Right atrium auricular region (tissue), 2 donors: ENCODE results near the gene NET1. TPM values are rescaled to one million over a fixed set of nuclear protein-coding genes. Genes with fewer than 3 reads are reported as not detected.

Source experiments
- DNase-seq: peaks from one replicate; pipeline ENCODE4 v3.0.0-alpha.2; 2019; ENCODE audit warnings: low spot score
- H3K27ac ChIP-seq, 2 donors: fragments of 200-600 bp; sonication (generic); 1 replicate in 1 of 2; 2 replicates in 1 of 2; pipeline ENCODE4 v1.5.1; 2016 to 2019
- H3K27me3 ChIP-seq, 2 donors: fragments of 200-600 bp; sonication (generic); one replicate each; pipeline versions ENCODE4 v1.5.1 to v1.6.0; 2017 to 2019
- H3K36me3 ChIP-seq: fragments of 200-600 bp; sonication (generic); one replicate; pipeline ENCODE4 v1.5.1; 2016
- H3K4me1 ChIP-seq, 2 donors: fragments of 200-600 bp; sonication (generic); one replicate each; pipeline versions ENCODE4 v1.5.1 to v1.6.0; 2017 to 2019
- H3K4me3 ChIP-seq, 2 donors: fragments of 200-600 bp; sonication (generic); 1 replicate in 1 of 2; 2 replicates in 1 of 2; pipeline ENCODE4 v1.5.1; 2017 to 2019; ENCODE audit warnings: mild to moderate bottlenecking in 1 of 2, moderate library complexity in 1 of 2
- H3K9me3 ChIP-seq, 2 donors: fragments of 200-600 bp; sonication (generic); one replicate each; pipeline ENCODE4 v1.5.1; 2019
- CTCF ChIP-seq, 2 donors: fragments of 200-600 bp; sonication (generic); IDR thresholded peaks; one replicate each; pipeline ENCODE4 v1.5.1; 2019; ENCODE audit warnings: antibody characterized with exemption in 2 of 2
- total RNA-seq, 2 donors: library from RNA; depleted of rRNA; stranded (reverse); fragments of >200 nt; gene quantifications; one replicate each; pipeline ENCODE4 v1.1.0, GENCODE V29; 2016

Gene NET1
- total RNA-seq, 2 donors from 2014 or later = 12.8 to 19.8 TPM

- H3K36me3 ChIP-seq = no peaks in the 10 kb centered on the region
- H3K4me3 ChIP-seq = no peak overlapping the region
- H3K9me3 ChIP-seq = no peaks in the 10 kb centered on the region
- no peaks in the 10 kb centered on the region for H3K27me3 ChIP-seq
- H3K27ac ChIP-seq = no peak overlapping the region
- no peak for TF ChIP-seq CTCF (IDR thresholded peaks at IDR 0.05)
- no peaks in the 10 kb centered on the region for H3K4me1 ChIP-seq
- DNase-seq = no peak
Measured at GRCh38 chr10:5381187-5381586, 31.2 kb upstream of the NET1 start.

- no peak for DNase-seq
- H3K36me3 ChIP-seq = no peaks in the 10 kb centered on the region
- no peak for TF ChIP-seq CTCF (IDR thresholded peaks at IDR 0.05)
- H3K9me3 ChIP-seq = peaks cover 0 to 16% of the 10 kb centered on the region in 2 donors
- H3K27me3 ChIP-seq = no peaks in the 10 kb centered on the region
- H3K27ac ChIP-seq = no peak overlapping the region
- H3K4me3 ChIP-seq = no peak overlapping the region
- H3K4me1 ChIP-seq = no peaks in the 10 kb centered on the region
Measured at GRCh38 chr10:5385224-5385623, 27.1 kb upstream of the NET1 start.

GRCh38 chr10:5387169-5387568 is 25.2 kb upstream of the NET1 start:
- no peak overlapping the region for H3K4me3 ChIP-seq
- H3K36me3 ChIP-seq = no peaks in the 10 kb centered on the region
- H3K27ac ChIP-seq = no peak overlapping the region
- no peaks in the 10 kb centered on the region for H3K4me1 ChIP-seq
- peaks cover 0 to 33% of the 10 kb centered on the region in 2 donors for H3K9me3 ChIP-seq
- no peak for TF ChIP-seq CTCF (IDR thresholded peaks at IDR 0.05)
- H3K27me3 ChIP-seq = no peaks in the 10 kb centered on the region
- no peak for DNase-seq

GRCh38 chr10:5390607-5391205 is 21.7 kb upstream of the NET1 start:
- Histone ChIP-seq H3K4me1 (no peaks in the 10 kb centered on the region), H3K9me3 (peaks cover 0 to 33% of the 10 kb centered on the region in 2 donors), H3K36me3 (no peaks in the 10 kb centered on the region), H3K27me3 (no peaks in the 10 kb centered on the region), H3K27ac (no peak overlapping the region), H3K4me3 (no peak overlapping the region)
- no peak for TF ChIP-seq CTCF (IDR thresholded peaks at IDR 0.05)
- DNase-seq = no peak

- H3K27me3 ChIP-seq = no peaks in the 10 kb centered on the region
- no peaks in the 10 kb centered on the region for H3K36me3 ChIP-seq
- no peak overlapping the region for H3K4me3 ChIP-seq
- no peaks in the 10 kb centered on the region for H3K4me1 ChIP-seq
- DNase-seq = no peak
- H3K9me3 ChIP-seq = peaks cover 0 to 33% of the 10 kb centered on the region in 2 donors
- no peak overlapping the region for H3K27ac ChIP-seq
- TF ChIP-seq CTCF (IDR thresholded peaks at IDR 0.05) = no peak
Measured at GRCh38 chr10:5391790-5392189, 20.6 kb upstream of the NET1 start.

- DNase-seq = no peak
- no peaks in the 10 kb centered on the region for H3K4me1 ChIP-seq
Measured at GRCh38 chr10:5393529-5393928, 18.8 kb upstream of the NET1 start.

More at GRCh38 chr10:5393529-5393928, 18.8 kb upstream of the NET1 start:
- H3K36me3 ChIP-seq = no peaks in the 10 kb centered on the region
- TF ChIP-seq CTCF (IDR thresholded peaks at IDR 0.05) = no peak
- no peak overlapping the region for H3K4me3 ChIP-seq
- no peak overlapping the region for H3K27ac ChIP-seq
- H3K9me3 ChIP-seq = peaks cover 0 to 31% of the 10 kb centered on the region in 2 donors
- no peaks in the 10 kb centered on the region for H3K27me3 ChIP-seq
